GM12878 (cell line): ENCODE measurements around the gene PPP6R2. TPM values are rescaled to one million over a fixed set of nuclear protein-coding genes. Genes with fewer than 3 reads are reported as not detected.

Experiments used
- ATF2 ChIP-seq: IDR thresholded peaks from 2 replicates; pipeline ENCODE4 v1.6.1; 2012; ENCODE audit warnings: low read length, inconsistent platforms
- ATF3 ChIP-seq: IDR thresholded peaks from 2 replicates; pipeline ENCODE4 v1.6.1; 2011; ENCODE audit warnings: low read depth, mild to moderate bottlenecking, low read length, moderate library complexity, borderline replicate concordance; ENCODE audit errors: extremely low read depth
- BMI1 ChIP-seq: fragments of 450-650 bp; IDR thresholded peaks from 2 replicates; pipeline ENCODE4 v1.6.1; 2016; ENCODE audit warnings: mild to moderate bottlenecking, moderate library complexity, borderline replicate concordance
- CEBPB ChIP-seq, 2 experiments: fragments of 150-350 bp in 1 of 2; IDR thresholded peaks; 2 replicates each; pipeline ENCODE4 v1.6.1; 2012 to 2014; ENCODE audit warnings: low read depth in 2 of 2, low read length in 2 of 2, borderline replicate concordance in 1 of 2, inconsistent platforms in 1 of 2
- ELK1 ChIP-seq: IDR thresholded peaks from 2 replicates; pipeline ENCODE4 v1.6.1; 2012; ENCODE audit warnings: low read depth, low read length, improper control_type of control experiment
- ETV6 ChIP-seq, 2 experiments: fragments of 450-650 bp in 1 of 2; IDR thresholded peaks in 1 of 2; conservative IDR thresholded peaks in 1 of 2; 2 replicates each; pipeline ENCODE4 v1.6.1; 2014; ENCODE audit warnings: antibody characterized with exemption in 1 of 2, borderline replicate concordance in 1 of 2, low read depth in 1 of 2, mild to moderate bottlenecking in 1 of 2, moderate library complexity in 1 of 2
- FOS ChIP-seq: IDR thresholded peaks from 3 replicates; pipeline ENCODE4 v1.6.1; 2011; ENCODE audit warnings: borderline replicate concordance; ENCODE audit not compliant: insufficient read length; ENCODE audit errors: extremely low read depth
- GATAD2B ChIP-seq: fragments of 450-650 bp; conservative IDR thresholded peaks from 2 replicates; pipeline ENCODE4 v1.6.1; 2017; ENCODE audit warnings: low read depth, mild to moderate bottlenecking, moderate library complexity
- IKZF2 ChIP-seq, 2 experiments: fragments of 450-650 bp; IDR thresholded peaks; 2 replicates each; pipeline ENCODE4 v1.6.1; 2017; ENCODE audit warnings: mild to moderate bottlenecking in 2 of 2, moderate library complexity in 2 of 2
- IRF5 ChIP-seq: fragments of 450-650 bp; IDR thresholded peaks from 2 replicates; pipeline ENCODE4 v1.6.1; 2017; ENCODE audit warnings: borderline replicate concordance
- NFXL1 ChIP-seq: fragments of 450-650 bp; IDR thresholded peaks from 2 replicates; pipeline ENCODE4 v1.6.1; 2017; ENCODE audit warnings: antibody characterized with exemption, mild to moderate bottlenecking, borderline replicate concordance
- NRF1 ChIP-seq: conservative IDR thresholded peaks from 2 replicates; pipeline ENCODE4 v1.6.1; 2011; ENCODE audit warnings: mild to moderate bottlenecking, low read depth, low read length, improper control_type of control experiment
- RELA ChIP-seq: fragments of 450-650 bp; IDR thresholded peaks from 2 replicates; pipeline ENCODE4 v1.8.0; 2014; ENCODE audit warnings: borderline replicate concordance; ENCODE audit not compliant: partially characterized antibody
- RUNX3 ChIP-seq: IDR thresholded peaks from 2 replicates; pipeline ENCODE4 v1.6.1; 2012; ENCODE audit warnings: low read length, inconsistent platforms
- SIX5 ChIP-seq: IDR thresholded peaks from 2 replicates; pipeline ENCODE4 v1.6.1; 2011; ENCODE audit warnings: mild to moderate bottlenecking, low read depth, low read length, moderate library complexity; ENCODE audit not compliant: severe bottlenecking
- SPI1 ChIP-seq: IDR thresholded peaks from 2 replicates; pipeline ENCODE4 v1.6.1; 2011; ENCODE audit warnings: low read depth, mild to moderate bottlenecking, low read length, moderate library complexity, borderline replicate concordance; ENCODE audit not compliant: insufficient read depth
- TCF7 ChIP-seq: IDR thresholded peaks from 2 replicates; pipeline ENCODE4 v1.6.1; 2014; ENCODE audit warnings: antibody characterized with exemption, borderline replicate concordance
- ZBTB4 ChIP-seq: fragments of 450-650 bp; formaldehyde crosslinking; IDR thresholded peaks from 2 replicates; pipeline ENCODE4 v1.4.0; 2022; ENCODE audit warnings: mild to moderate bottlenecking, moderate library complexity
- ZNF274 ChIP-seq: IDR thresholded peaks from one replicate; pipeline ENCODE4 v1.8.0; 2011; ENCODE audit not compliant: insufficient read length, insufficient read depth
- polyA plus RNA-seq, 11 experiments: library from polyadenylated mRNA; depleted of rRNA in 4 of 11; unstranded in 6 of 11; stranded (reverse) in 5 of 11; fragments of >200 nt; fragmentation: Nextera tagmentation in 4 of 11; fragmentation: Illumina TruSeq in 1 of 11; extraction: Ambion mirVana in 4 of 11; extraction: Trizol in 1 of 11; gene quantifications; 1 replicate in 1 of 11; 2 replicates in 10 of 11; pipeline versions ENCODE4 v1.2.1 to v1.2.3, GENCODE V29; 2011 to 2016; ENCODE audit warnings: inconsistent platforms in 2 of 11, missing spikeins in 2 of 11, low read depth in 1 of 11
- total RNA-seq, 4 experiments: library from RNA; depleted of rRNA in 3 of 4; stranded (reverse); fragments of >200 nt in 3 of 4; fragmentation: Illumina TruSeq in 1 of 4; extraction: Trizol in 1 of 4; gene quantifications; 2 replicates each; pipeline versions ENCODE4 v1.2.1 to v1.2.3, GENCODE V29; 2013 to 2021

Gene PPP6R2
- total and polyA plus RNA-seq, 10 of the 15 experiments (the other 5 are each of a cell fraction or from before 2014, with no cell fraction given) = 0.29 to 52.6 (median 25.4) TPM

- TF ChIP-seq NRF1 (no peak), ETV6 (conservative IDR thresholded peaks at IDR 0.05 in 1 of 2, IDR thresholded peaks at IDR 0.05 in 1 of 2; ENCODE audit: borderline replicate concordance in 1 of 2, low read depth in 1 of 2) (peak in 1 of 2 experiments; percentile 69; a peak in 2 of 4 replicates), NFXL1 (no peak), CEBPB (IDR thresholded peaks at IDR 0.05; ENCODE audit: borderline replicate concordance in 1 of 2, low read depth in 2 of 2, low read length in 2 of 2) (no peak), FOS (no peak), RUNX3 (peak; percentile 89), ZNF274 (no peak), RELA (no peak), IKZF2 (IDR thresholded peaks at IDR 0.05) (peak; percentile 52 to 65; a peak in 3 of 4 replicates), TCF7 (no peak), ZBTB4 (CRISPR knock-in tag) (no peak), ELK1 (no peak), BMI1 (no peak), IRF5 (no peak), ATF3 (no peak), SIX5 (no peak), SPI1 (no peak), ATF2 (no peak), GATAD2B (peak; percentile 72; the same call in 1 of the 2 replicates)
Observed at GRCh38 chr22:50469377-50470305, 126.5 kb downstream of the PPP6R2 start (continued).
